SU-DHL-6 (cell line): ENCODE measurements around the gene APBB2.

Experiments
- H2AFZ ChIP-seq: fragments of 200-600 bp; sonication (generic); 2 replicates; pipeline ENCODE4 v1.6.1; 2014; ENCODE audit warnings: low read depth, mild to moderate bottlenecking, moderate library complexity, mixed read lengths, antibody characterized with exemption, low read length; ENCODE audit not compliant: severe bottlenecking
- H3F3A ChIP-seq: fragments of 200-600 bp; shearing (Covaris generic); 2 replicates; pipeline ENCODE4 v1.6.0; 2016; ENCODE audit warnings: antibody characterized with exemption, mild to moderate bottlenecking; ENCODE audit not compliant: insufficient read depth
- H3K27ac ChIP-seq: fragments of 200-600 bp; sonication (generic); 2 replicates; pipeline ENCODE4 v1.5.1; 2016; ENCODE audit warnings: low read depth, mild to moderate bottlenecking, low read length, moderate library complexity, mixed read lengths
- H3K27me3 ChIP-seq: fragments of 200-600 bp; sonication (generic), shearing (Covaris generic); 2 replicates; pipeline ENCODE4 v1.6.0; 2014; ENCODE audit warnings: mild to moderate bottlenecking, low read length
- H3K36me3 ChIP-seq: fragments of 200-600 bp; sonication (generic); 2 replicates; pipeline ENCODE4 v1.6.1; 2014; ENCODE audit warnings: mild to moderate bottlenecking, low read length, mixed read lengths
- H3K4me2 ChIP-seq: fragments of 300-600, 200-600 bp; shearing (Covaris generic), sonication (generic); 2 replicates; pipeline ENCODE4 v1.6.0; 2014; ENCODE audit warnings: low read length, low read depth, mild to moderate bottlenecking; ENCODE audit not compliant: poor library complexity, severe bottlenecking
- H3K4me3 ChIP-seq: fragments of 200-600 bp; sonication (generic); 2 replicates; pipeline ENCODE4 v1.5.1; 2014; ENCODE audit warnings: antibody characterized with exemption, low read length, mild to moderate bottlenecking, mixed read lengths; ENCODE audit not compliant: insufficient read depth, poor library complexity, severe bottlenecking
- H3K79me2 ChIP-seq: fragments of 200-600 bp; sonication (generic); 2 replicates; pipeline ENCODE4 v1.6.1; 2014; ENCODE audit warnings: mild to moderate bottlenecking, low read length, moderate library complexity; ENCODE audit not compliant: insufficient read depth
- H3K9ac ChIP-seq: fragments of 200-600 bp; sonication (generic); 2 replicates; pipeline ENCODE4 v1.7.0; 2014; ENCODE audit warnings: mild to moderate bottlenecking, low read length
- H3K9me2 ChIP-seq: fragments of 200-600 bp; sonication (generic); replicated peaks from 2 replicates; pipeline ENCODE4 v1.6.1; 2014; ENCODE audit warnings: low read length; ENCODE audit not compliant: insufficient read depth
- H3K9me3 ChIP-seq: fragments of 200-600 bp; sonication (generic); 2 replicates; pipeline ENCODE4 v1.6.1; 2014; ENCODE audit warnings: low read length, mixed read lengths; ENCODE audit not compliant: insufficient read depth
- H4K20me1 ChIP-seq: fragments of 200-600 bp; sonication (generic); 2 replicates; pipeline ENCODE4 v1.6.1; 2014; ENCODE audit warnings: low read depth, mild to moderate bottlenecking, antibody characterized with exemption, low read length, moderate library complexity, mixed read lengths
- EZH2phosphoT487 ChIP-seq: fragments of 200-600 bp; sonication (generic), shearing (Covaris generic); conservative IDR thresholded peaks from 2 replicates; pipeline ENCODE4 v1.6.1; 2018; ENCODE audit warnings: mild to moderate bottlenecking, antibody characterized with exemption, low read length, moderate library complexity, mixed read lengths
- TF ChIP-seq, protein P1 (sequence below): fragments of 200-600 bp; sonication (generic); IDR thresholded peaks from one replicate; pipeline ENCODE4 v1.5.1; 2017; ENCODE audit warnings: antibody characterized with exemption, mild to moderate bottlenecking, low read length, moderate library complexity; ENCODE audit not compliant: insufficient read depth, poor library complexity, severe bottlenecking

The APBB2 gene

GRCh38 chr4:40808926-40809457 lies 405.4 kb downstream of the APBB2 start:
- no peaks in the 10 kb centered on the region for H3K36me3 ChIP-seq
- no peak for TF ChIP-seq EZH2phosphoT487
- TF ChIP-seq, protein P1, sequence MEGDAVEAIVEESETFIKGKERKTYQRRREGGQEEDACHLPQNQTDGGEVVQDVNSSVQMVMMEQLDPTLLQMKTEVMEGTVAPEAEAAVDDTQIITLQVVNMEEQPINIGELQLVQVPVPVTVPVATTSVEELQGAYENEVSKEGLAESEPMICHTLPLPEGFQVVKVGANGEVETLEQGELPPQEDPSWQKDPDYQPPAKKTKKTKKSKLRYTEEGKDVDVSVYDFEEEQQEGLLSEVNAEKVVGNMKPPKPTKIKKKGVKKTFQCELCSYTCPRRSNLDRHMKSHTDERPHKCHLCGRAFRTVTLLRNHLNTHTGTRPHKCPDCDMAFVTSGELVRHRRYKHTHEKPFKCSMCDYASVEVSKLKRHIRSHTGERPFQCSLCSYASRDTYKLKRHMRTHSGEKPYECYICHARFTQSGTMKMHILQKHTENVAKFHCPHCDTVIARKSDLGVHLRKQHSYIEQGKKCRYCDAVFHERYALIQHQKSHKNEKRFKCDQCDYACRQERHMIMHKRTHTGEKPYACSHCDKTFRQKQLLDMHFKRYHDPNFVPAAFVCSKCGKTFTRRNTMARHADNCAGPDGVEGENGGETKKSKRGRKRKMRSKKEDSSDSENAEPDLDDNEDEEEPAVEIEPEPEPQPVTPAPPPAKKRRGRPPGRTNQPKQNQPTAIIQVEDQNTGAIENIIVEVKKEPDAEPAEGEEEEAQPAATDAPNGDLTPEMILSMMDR = no peak
- no peak overlapping the region for H2AFZ ChIP-seq
- no peak overlapping the region for H3K9ac ChIP-seq
- no peak overlapping the region for H3K4me2 ChIP-seq
- H3K9me2 ChIP-seq = no peaks in the 10 kb centered on the region
- no peak overlapping the region for H3K27ac ChIP-seq
- no peaks in the 10 kb centered on the region for H3K27me3 ChIP-seq
- H3F3A ChIP-seq = no peaks in the 10 kb centered on the region
- H3K9me3 ChIP-seq = no peaks in the 10 kb centered on the region
- no peak overlapping the region for H3K4me3 ChIP-seq
- H4K20me1 ChIP-seq = no peaks in the 10 kb centered on the region
- H3K79me2 ChIP-seq = no peaks in the 10 kb centered on the region

- Histone ChIP-seq H2AFZ (no peak overlapping the region), H3K9ac (no peak overlapping the region), H3F3A (no peaks in the 10 kb centered on the region), H4K20me1 (no peaks in the 10 kb centered on the region), H3K36me3 (no peaks in the 10 kb centered on the region), H3K9me3 (no peaks in the 10 kb centered on the region), H3K27ac (no peak overlapping the region), H3K9me2 (no peaks in the 10 kb centered on the region), H3K79me2 (no peaks in the 10 kb centered on the region), H3K4me3 (no peak overlapping the region), H3K27me3 (no peaks in the 10 kb centered on the region), H3K4me2 (no peak overlapping the region)
- TF ChIP-seq, protein P1 = no peak
- TF ChIP-seq EZH2phosphoT487 = no peak
Observed at GRCh38 chr4:40804598-40804997, 409.7 kb downstream of the APBB2 start.

- no peak for TF ChIP-seq EZH2phosphoT487
- TF ChIP-seq, protein P1 = no peak
- no peaks in the 10 kb centered on the region for H3K36me3 ChIP-seq
- no peak overlapping the region for H2AFZ ChIP-seq
- no peaks in the 10 kb centered on the region for H3K9me2 ChIP-seq
- H3K9ac ChIP-seq = no peak overlapping the region
- no peak overlapping the region for H3K4me3 ChIP-seq
- no peaks in the 10 kb centered on the region for H4K20me1 ChIP-seq
- H3K79me2 ChIP-seq = no peaks in the 10 kb centered on the region
- no peaks in the 10 kb centered on the region for H3F3A ChIP-seq
- H3K4me2 ChIP-seq = no peak overlapping the region
- no peaks in the 10 kb centered on the region for H3K27me3 ChIP-seq
- H3K9me3 ChIP-seq = no peaks in the 10 kb centered on the region
- H3K27ac ChIP-seq = no peak overlapping the region
Observed at GRCh38 chr4:40800064-40800463, 414.3 kb downstream of the APBB2 start.
